ENCODE results near the gene EIF4G3.
"Not testable (repeated sequence)": the region's sequence is repeated elsewhere in the genome, so short reads cannot be mapped to it uniquely, and the experiment has no call there.

Gene EIF4G3

DNA sequence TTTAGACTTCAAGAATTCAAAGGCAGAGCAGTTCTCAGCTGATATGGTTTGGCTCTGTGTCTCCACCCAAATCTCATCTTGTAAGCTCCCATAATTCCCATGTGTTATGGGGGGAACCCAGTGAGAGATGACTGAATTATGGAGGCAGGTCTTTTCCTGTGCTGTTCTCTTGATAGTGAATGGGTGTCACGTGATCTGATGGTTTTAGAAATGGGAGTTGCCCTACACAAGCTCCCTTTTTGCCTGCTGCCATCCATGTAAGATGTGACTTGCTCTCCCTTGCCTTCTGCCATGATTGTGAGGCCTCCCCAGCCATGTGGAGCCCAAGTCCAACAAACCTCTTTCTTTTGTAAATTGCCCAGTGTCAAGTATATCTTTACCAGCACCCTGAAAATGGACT lies 146.5 kb downstream of the EIF4G3 start:
- DNase-seq (ENCODE audit: low read depth in 2 of 2), result no peak

DNA sequence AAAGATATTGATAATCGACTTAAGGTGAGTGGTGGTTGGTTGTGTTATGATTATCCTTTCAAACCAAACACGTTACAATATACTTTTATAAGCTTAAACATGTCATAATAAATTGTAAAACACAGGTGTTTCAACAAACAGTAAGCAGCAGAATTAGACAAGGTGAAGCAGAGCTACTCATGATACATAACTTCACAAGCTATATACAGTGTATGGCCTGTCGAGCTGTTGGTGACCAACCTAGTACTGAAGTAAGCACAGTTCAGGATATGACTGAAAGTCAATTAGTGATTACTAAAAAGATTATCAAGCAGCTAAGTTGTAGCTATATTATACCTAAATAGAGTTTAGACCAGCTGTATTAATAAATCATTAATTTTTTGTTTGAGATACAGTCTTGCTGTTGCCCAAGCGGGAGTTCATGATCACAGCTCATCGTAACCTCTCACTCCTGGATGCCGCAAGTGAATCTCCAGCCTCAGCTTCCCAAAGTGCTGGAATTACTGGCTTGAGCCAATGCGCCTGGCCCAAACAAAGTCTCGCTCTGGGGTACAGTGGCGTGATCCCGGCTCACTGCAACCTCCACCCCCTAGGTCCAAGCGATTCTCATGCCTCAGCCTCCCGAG lies 148.1 kb downstream of the EIF4G3 start:
- no peak for DNase-seq (ENCODE audit: low read depth in 2 of 2)

DNA sequence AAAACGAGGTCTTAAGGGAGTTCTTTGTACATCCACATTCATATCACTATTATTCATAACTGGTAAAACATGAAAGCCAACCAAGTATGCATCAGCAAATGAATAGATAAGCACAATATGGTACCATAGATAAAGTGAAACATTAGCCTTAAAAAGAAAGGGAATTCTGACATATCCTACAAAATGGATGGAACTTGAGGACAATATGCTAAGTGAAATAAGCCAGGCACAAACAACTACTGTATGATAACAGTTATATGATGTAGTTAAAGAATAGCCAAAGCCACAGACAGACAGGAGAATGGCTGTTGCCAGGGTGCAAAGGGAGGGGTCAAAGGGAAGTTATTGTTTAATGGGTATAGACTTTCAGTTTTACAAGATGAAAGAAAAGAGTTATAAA lies 148.9 kb downstream of the EIF4G3 start:
- no peak for DNase-seq (ENCODE audit: low read depth in 2 of 2)

DNA sequence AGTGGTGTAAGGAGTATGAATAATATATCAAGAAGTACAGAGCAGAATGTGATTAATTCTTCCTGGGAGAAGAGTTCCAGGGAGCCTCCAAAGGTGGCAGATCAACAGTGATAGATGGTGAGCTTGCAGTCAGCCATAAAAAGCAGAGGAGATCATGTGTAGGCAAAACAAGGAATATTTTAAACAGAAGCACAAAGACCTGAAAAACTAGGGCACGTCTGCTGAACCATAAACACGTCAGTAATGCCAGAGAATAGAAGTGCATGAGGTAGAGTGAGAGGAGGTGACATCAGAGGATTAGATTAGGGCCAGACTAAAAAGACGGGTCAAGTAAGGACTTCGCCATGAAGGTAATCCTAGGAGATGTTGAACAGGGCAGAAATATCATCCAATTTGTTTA lies 151.8 kb downstream of the EIF4G3 start:
- no peak for DNase-seq (ENCODE audit: low read depth in 2 of 2)

DNA sequence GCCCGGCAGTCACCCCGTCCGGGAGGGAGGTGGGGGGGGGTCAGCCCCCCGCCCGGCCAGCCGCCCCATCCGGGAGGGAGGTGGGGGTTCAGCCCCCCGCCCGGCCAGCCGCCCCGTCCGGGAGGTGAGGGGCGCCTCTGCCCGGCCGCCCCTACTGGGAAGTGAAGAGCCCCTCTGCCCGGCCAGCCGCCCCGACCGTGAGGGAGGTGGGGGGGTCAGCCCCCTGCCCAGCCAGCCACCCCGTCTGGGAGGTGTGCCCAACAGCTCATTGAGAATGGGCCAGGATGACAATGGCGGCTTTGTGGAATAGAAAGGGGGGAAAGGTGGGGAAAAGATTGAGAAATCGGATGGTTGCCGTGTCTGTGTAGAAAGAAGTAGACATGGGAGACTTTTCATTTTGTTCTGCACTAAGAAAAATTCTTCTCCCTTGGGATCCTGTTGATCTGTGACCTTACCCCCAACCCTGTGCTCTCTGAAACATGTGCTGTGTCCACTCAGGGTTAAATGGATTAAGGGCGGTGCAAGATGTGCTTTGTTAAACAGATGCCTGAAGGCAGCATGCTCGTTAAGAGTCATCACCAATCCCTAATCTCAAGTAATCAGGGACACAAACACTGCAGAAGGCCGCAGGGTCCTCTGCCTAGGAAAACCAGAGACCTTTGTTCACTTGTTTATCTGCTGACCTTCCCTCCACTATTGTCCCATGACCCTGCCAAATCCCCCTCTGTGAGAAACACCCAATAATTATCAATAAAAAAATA lies 152.4 kb downstream of the EIF4G3 start:
- DNase-seq (ENCODE audit: low read depth in 2 of 2), result not testable (repeated sequence)

DNA sequence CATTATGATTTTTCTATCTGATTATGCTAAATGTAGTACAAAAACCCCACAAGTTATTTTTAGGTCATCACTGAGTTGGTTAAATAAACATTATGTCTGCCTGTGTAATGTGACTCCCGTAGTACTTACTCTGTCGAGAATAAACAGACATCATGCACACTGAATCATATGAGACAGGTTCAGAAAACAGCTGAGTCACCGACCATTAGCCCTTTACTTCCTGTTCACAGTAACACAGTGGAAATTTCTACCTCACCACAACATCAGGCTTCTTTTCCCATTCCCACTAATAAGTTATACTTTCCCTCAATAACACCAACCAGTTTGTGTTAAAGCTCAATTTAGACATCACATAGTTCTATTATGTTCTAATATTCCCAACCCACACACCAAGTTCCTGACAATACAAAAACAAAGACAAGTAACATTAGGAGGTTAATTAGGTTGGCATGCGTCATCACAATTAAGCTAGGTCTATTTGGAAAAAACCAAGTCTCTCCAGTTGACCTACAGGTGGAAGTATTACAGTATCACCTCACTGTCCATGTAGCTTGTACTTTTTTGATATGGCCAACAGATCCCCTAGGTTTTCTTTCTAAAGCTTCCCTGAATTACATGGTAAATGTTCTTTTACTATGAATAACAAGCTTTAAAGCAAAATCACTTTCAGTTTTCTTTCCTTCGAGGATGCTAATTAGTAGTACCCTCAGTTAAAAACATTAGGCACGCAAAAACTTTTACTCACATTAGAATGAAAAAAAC lies 154.2 kb downstream of the EIF4G3 start:
- no peak for DNase-seq (ENCODE audit: low read depth in 2 of 2)

DNA sequence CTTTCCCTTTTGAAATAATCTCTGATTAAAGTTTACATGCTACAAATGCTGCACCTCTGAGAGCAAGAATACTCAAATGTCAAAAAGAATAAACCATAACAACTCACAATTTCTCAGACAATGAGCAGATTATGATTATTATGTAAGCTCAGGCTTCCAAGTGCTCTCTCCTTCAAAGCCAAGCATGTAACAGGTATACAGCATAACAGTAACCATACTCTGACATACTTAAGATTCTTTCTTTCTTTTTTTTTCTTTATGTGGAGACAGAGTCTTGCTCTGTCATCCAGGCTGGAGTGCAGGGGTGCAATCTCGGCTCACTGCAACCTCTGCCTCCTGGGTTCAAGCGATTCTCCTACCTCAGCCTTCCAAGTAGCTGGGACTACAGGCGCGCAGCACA lies 155.4 kb downstream of the EIF4G3 start:
- DNase-seq (ENCODE audit: low read depth in 2 of 2), result no peak

DNA sequence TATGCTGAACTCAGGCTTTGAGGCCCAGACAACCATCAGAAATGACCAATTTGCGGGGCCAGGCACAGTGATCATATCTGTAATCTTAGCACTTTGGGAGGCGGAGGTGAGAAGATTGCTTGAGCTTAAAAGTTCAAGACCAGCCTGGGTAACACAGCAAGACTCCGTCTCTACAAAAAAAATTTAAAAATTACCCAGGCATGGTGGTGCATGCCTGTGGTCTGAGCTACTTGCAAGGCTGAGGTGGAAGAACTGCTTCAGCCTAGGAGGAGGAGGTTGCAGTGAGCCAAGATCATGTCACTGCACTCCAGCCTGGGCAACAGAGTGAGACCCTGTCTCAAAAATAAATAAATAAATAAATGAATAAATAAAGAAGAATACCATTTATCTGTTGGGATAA lies 156.5 kb downstream of the EIF4G3 start:
- no peak for DNase-seq (ENCODE audit: low read depth in 2 of 2)

DNA sequence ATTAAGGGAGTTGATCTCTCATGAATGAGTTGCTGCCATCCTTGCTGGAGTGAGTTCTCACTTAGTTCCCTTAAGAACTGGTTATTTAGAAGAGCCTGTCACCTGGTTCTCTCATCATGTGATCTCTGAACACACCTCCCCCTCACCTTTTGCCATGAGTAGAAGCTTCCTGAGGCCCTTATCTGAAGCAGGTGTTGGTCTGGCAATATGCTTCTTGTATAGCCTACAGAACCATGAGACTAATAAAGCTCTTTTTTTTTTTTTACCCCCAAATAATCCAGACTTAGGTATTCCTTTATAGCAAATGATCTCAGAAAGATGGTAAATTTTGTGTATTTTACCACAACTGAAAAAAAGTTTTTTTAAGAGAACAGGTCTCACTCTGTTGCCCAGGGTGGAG lies 158.0 kb downstream of the EIF4G3 start:
- DNase-seq (ENCODE audit: low read depth in 2 of 2), result no peak

DNA sequence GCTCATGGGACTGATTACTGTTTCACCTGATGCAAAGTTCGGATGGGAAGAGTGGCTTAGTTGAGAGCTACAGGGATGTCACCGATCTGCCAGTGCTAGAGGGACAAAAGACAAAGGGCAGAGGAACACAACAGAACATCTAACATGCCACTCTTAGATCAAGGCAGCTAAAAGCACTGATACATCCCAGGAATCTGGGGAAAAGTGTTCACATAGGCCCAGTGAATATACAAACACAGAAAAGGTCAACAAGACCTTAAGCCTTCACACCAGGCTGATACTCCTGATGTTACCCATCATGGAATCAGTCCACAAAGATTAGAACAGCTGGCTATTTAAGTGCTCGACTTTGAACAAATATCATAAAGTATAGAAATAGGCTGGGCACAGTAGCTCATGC lies 163.2 kb downstream of the EIF4G3 start:
- DNase-seq (ENCODE audit: low read depth in 2 of 2), result no peak

DNA sequence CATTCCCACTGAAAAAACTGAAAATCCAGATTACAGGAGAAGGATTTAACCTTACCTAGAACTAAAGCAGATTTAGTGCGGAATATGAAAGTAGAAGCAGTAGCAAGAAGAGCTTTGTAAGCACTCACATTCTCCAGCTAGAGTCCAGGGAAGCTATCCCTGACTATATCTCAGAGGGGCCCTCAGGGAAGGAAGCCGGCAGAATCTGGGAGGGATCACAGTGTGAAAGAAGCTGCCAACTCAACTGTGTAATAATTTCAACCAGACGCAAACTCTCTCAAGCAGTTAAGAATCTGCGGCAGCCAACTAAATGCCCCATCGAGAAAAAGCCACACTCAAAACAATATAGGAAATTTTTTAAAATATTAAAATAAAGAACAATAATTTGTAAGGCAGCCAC lies 163.8 kb downstream of the EIF4G3 start:
- DNase-seq (ENCODE audit: low read depth in 2 of 2), result no peak

DNA sequence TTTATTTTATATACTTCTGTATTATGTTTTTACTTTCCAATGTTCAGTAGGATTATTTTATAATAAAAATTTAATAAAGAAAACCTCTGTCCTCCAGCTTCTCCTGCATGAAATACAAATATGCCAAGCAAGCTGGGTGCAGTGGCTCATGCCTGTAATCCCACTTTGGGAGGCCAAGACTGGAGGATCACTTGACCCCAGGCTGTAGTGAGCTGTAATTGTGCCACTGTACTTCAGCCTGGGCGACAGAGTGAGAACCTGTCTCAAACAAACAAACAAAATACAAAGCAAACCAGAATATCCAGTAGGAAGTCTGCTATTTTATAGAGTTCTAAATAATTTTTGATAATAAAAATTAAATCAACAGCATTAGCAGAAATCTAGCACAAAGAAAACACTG lies 168.8 kb downstream of the EIF4G3 start:
- DNase-seq (ENCODE audit: low read depth in 2 of 2), result no peak

DNA sequence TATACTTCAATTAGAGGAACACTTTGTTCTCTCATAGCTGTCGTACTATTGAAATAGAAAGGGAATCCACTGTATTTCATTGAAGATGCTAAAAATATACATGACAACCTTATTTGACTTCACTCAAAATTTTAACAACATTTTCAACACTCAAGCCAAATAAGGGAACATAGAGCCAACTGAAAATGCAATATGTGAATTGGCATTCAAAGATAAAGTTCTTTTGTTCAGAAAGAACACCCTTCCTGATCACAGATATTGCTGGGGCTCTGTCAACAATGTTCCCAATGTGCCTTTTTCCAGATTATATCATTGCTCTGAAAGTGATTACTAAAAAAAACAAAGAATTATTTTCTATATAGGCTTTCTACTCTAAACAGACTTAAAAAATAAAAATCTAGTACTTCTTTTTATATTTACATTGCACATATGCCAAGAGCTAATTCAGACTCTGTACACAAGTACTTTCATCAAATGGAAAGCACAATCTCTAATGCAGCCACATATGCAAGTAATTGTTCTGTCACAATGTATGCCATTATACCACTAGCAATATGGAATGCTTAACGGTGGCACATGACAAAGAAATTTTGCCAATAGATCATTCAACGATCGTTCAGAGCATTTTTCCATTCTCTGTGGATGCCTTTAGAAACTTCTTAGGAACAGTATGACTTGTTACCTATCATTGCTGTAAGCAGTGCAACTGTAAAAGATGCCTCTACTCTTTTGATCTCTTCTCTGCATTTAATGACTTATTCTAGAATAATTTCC lies 171.0 kb downstream of the EIF4G3 start:
- DNase-seq (ENCODE audit: low read depth in 2 of 2), result no peak

DNA sequence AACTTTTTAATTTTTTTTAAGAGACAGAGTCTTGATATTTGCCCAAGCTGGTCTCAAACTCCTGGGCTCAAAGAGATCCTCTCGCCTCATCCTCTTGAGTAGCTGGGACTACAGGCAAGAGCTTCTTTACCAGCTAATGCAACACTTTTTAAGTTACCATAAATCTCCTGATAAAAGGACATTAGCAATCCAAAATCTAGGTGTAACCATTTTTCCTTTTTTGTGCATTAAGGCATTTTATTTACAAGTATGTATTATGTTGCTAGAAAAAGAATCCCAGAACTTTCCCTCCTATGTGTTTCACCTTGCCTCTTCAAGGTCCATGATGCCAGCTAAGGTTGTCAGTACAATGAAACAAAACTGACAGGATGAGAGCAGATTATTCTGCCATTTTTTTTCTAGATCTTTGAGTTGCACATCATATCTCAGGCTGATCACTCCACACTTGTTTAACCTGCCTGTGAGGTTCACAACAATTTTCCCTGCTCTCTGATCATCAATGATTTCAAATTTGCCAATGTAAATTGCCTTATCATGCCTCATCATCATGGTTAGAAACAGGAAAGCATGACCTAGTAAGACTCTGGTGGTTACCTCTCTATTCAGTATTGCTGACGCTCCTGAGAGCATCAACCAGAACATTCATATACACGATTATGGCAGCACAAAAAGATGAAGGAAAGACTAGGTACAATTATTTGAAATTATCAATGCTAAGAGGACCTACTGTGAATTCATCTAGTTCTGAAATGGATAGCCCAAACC lies 173.2 kb downstream of the EIF4G3 start:
- DNase-seq (ENCODE audit: low read depth in 2 of 2), result no peak

DNA sequence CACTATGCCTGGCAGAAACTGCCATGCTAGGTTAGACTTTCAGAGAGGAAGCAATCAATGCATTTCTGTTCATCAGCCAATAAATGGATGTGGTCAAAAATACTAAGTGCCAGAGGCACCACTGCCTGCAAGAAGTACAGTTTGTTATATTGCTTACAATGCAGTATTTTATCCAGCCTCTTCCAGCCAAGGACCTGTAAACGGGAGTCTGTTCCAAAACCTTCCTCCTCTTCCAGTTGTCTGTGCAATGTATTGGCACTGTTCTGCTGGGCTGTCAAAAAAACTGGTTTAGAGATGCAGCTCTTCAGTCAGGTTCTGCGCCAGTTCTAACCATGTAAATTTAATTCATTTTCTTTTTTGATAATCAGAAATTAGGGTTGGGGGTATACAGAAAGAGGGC lies 175.7 kb downstream of the EIF4G3 start:
- DNase-seq (ENCODE audit: low read depth in 2 of 2), result no peak

DNA sequence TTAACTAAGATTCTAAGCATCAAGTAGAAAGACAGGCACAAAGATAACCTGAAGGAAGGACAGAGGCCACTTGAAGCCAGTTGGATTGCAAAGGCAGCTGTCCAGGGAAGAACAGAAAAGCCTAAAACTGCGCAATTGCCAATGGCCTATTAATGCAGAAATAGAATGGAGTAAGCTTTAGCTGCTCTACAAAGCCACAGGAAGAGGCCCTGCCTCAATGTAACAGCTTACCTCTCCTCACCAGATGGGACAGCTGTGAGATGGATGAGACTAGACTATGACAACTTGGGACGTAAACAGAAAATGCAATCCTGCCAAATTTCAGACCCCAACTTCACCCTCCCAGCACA lies 176.5 kb downstream of the EIF4G3 start:
- no peak for DNase-seq (ENCODE audit: low read depth in 2 of 2)

DNA sequence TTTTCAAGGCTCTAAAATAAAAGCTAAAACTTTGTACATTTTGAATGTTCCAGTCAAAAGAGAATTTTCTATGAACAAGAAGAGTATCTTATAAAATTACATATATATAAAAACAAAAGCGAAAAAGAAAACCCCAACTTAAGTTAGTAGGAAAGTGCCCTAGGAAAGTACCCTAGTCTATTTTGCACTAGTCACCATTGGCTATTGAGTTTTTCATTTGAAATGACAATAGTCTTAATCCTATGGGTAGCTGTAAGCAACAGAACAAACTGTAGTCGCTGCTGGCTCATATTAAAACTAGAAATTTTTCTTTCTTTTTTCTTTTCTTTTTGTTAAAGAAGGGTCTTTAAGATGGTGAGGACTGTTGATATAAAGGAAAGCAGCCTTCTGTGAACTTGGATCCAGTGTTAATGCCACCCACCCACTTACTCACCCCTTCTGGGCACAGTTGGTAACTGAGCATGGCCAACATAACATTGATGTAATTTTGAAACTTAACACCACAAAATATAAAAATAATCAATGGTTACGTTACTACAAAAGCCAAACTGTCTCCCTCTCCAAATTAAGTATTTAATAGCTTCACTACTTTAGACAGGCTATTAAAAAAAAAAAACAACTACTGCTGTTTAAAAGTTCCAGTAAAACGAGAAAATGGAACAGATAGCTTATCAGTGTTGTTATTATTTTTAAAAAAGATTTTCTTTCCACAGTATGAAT lies 177.0 kb downstream of the EIF4G3 start:
- DNase-seq (ENCODE audit: low read depth in 2 of 2), result no peak

DNA sequence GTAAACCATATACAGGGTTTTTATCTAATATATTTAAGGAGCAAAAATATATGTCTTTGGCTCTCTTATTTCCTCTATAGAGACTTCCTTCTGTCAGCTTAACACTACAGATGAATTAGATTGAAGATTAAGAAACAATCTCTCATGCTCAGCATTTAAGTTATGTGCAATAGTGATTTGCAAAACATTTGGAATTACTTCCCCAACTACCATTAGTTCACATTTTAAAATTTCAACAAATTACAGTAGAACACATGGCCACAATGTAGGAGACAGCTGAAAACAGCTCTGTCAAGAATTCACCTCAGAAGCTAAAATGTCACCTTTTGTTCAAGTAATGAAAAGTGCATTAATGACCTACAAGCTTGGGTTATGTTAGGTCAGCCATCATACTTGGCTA lies 177.9 kb downstream of the EIF4G3 start:
- no peak for DNase-seq (ENCODE audit: low read depth in 2 of 2)

DNA sequence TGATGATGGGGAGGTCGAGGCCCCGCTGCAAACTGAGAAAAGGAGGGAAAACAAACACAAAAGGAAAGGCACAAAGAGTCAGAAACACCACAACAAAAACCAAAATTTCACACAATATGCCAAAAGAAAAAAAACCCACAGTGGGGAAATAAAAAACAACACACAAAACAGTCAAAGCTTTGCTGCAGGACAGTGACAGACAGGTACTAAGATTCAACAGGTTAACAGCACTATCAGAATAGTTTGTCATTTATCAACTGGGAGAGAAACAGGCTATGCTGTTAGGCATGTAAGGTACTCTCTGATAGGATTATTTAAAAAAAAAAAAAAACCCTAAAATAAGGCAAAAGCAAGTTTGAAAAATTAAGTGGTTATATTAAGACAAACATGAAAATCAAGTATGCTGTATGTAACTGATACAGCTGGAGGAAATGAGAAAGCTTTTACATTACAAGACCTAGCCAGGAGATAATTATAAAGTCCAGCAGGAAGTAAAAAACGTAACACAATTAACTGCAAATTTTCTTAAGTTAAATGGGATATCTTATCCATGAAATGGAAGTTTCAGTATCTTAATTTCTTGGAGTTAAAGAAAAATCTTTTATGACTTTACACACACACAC lies 179.0 kb downstream of the EIF4G3 start:
- no peak for DNase-seq (ENCODE audit: low read depth in 2 of 2)

DNA sequence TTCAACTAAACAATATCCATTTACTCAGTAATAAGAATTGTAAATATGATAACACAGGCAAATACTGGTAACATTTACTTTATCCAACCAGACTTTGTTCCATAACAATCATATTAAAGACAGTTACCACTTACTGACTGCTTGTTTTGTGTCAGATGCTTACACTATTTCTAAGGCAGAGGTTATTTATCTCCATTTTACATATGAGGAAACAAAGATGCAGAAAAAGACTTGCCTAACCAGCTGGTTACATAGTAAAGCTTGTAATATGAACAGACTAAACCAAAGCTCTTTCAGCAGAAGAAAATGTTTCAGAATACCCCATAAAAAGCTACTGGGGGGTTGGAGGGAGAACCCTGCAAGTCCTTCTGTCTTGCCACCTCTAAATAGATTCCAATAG lies 180.1 kb downstream of the EIF4G3 start:
- DNase-seq (ENCODE audit: low read depth in 2 of 2), result no peak
